LNCaP clone FGC (cell line): ENCODE results near the gene AMH.

Experiments used
- DNase-seq: peaks from one replicate; pipeline ENCODE4 v3.0.0-alpha.2; 2011; ENCODE audit warnings: low read depth
- H3K4me3 ChIP-seq: 2 replicates; pipeline ENCODE4 v1.5.1; 2011; ENCODE audit warnings: mild to moderate bottlenecking, low read depth, low read length, control low read depth
- CTCF ChIP-seq: IDR thresholded peaks from 2 replicates; pipeline ENCODE4 v1.5.1; 2012; ENCODE audit warnings: mild to moderate bottlenecking; ENCODE audit not compliant: control insufficient read depth, insufficient read depth; ENCODE audit errors: extremely low read depth

Gene AMH

GRCh38 chr19:2226840-2227360, 22.2 kb upstream of the AMH start:
- DNase-seq, result no peak
- no peak overlapping the region for H3K4me3 ChIP-seq
- TF ChIP-seq CTCF, result no peak

- TF ChIP-seq CTCF, result no peak
- no peak for DNase-seq
- no peak overlapping the region for H3K4me3 ChIP-seq
Observed at GRCh38 chr19:2227415-2228156, 21.5 kb upstream of the AMH start.

- no peak for DNase-seq
- H3K4me3 ChIP-seq, result no peak overlapping the region
- no peak for TF ChIP-seq CTCF
Observed at GRCh38 chr19:2228157-2229030, 20.7 kb upstream of the AMH start.

- no peak overlapping the region for H3K4me3 ChIP-seq
- no peak for DNase-seq
- TF ChIP-seq CTCF, result no peak
Observed at GRCh38 chr19:2229103-2230032, 19.8 kb upstream of the AMH start.

GRCh38 chr19:2230033-2230531, 19.0 kb upstream of the AMH start:
- TF ChIP-seq CTCF, result no peak

GRCh38 chr19:2230807-2231533, 18.2 kb upstream of the AMH start:
- H3K4me3 ChIP-seq, result no peak overlapping the region
- no peak for TF ChIP-seq CTCF
- no peak for DNase-seq

More at GRCh38 chr19:2230033-2230531, 19.0 kb upstream of the AMH start:
- no peak overlapping the region for H3K4me3 ChIP-seq
- no peak for DNase-seq
